ENCODE measurements around the gene GPR176.

The GPR176 gene, protein sequence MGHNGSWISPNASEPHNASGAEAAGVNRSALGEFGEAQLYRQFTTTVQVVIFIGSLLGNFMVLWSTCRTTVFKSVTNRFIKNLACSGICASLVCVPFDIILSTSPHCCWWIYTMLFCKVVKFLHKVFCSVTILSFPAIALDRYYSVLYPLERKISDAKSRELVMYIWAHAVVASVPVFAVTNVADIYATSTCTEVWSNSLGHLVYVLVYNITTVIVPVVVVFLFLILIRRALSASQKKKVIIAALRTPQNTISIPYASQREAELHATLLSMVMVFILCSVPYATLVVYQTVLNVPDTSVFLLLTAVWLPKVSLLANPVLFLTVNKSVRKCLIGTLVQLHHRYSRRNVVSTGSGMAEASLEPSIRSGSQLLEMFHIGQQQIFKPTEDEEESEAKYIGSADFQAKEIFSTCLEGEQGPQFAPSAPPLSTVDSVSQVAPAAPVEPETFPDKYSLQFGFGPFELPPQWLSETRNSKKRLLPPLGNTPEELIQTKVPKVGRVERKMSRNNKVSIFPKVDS

GRCh38 chr15:39919748-39920509 lies at the start of gene GPR176:
Gene GPR176, minus strand, starts transcription at chr15:39920266. Its CDS starts 240 bp downstream, at chr15:39920026.
- DNase-seq = no peak

- DNase-seq = no peak
These were observed 48.9 kb upstream of the GPR176 start for GRCh38 chr15:39969002-39969394.

DNA sequence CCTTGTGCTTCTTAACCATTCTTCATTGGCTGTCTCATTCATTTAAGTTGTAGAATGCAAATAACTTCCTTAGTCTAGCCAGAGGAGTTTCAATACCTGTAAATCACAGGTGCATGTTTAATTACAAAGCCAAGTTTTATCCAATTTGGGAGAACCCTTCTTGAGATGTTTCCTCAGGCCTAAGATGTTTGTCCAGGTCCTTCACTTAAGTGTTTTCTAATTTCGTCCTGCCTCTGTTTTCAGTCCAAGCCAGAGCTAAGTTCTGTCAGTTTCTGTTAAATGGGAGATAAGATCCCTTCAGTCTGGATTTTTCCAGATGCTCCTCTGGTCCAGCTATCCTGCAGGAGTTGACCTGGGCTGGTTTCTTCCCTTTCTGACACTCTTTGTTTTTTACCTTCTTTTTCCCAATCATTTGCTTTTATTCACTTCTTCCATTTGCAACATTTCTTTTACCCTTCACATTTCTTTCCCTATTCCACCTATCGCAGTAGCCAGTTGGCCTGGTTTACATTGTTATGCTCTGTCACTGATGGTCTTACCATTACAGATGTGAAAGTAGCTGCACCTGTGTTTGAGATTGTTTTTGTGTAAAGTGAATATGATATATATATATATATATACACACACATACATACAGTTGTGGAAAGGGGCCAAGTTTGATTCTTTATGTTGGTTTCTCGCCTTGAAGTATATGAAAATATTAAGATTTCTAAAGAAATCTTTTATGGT lies 48.4 kb upstream of the GPR176 start:
- DNase-seq = no peak

DNA sequence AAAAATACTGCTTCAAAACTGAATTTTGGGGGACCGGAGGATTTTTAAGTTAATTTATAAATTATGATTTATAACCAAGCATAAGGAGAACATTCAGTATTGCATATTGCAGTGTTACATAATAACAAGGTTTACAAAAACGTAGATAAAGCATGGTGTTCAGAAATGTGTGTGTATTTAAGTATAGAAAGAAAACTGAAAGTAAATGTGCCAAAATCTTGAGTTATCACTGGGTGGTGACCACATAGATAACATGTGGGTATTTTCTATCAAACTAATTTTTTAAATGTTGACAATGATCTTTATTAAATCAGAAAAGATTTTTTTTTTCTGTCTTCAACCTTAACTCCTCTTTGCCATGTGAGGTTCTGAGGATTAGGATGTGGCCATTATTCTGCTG lies 46.5 kb upstream of the GPR176 start:
- peak; percentile 64 for DNase-seq

DNA sequence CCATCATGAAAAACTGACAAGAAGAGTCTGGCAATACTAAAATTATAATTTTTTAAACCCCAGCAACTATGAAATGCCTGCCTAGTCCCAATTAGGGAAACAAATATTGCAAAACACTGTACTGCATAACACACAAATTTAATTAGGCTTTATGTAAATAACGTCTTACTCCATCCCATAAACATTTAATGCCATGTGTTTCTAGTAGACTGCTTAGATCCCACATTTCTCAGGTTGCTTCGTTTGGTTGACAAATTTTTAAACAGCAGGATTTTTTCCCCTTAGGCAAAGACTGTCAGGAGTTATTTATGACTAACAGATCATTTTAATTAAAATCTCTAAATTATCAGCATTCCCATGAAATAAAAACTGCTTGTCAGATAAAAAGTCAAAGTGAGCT lies 43.7 kb upstream of the GPR176 start:
- no peak for DNase-seq

DNA sequence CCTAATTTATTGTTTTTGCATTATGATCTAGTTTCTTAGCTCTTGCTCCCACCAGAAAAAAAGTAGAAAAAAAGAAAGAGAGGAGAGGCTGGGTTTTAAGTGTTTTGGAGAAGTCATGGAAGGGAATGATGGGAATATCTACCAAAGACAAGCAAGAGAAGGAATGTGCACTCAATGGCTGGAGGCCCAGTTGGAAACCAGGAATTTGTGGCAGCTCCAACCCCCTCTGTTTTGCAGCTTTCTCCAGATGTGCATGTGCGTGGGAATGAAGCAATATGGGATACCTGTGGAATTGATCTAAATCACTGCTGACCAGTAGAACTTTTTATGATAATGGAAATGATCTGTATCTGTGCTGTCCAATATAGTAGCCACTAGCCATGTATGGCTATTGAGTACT lies 41.0 kb upstream of the GPR176 start:
- DNase-seq = no peak

DNA sequence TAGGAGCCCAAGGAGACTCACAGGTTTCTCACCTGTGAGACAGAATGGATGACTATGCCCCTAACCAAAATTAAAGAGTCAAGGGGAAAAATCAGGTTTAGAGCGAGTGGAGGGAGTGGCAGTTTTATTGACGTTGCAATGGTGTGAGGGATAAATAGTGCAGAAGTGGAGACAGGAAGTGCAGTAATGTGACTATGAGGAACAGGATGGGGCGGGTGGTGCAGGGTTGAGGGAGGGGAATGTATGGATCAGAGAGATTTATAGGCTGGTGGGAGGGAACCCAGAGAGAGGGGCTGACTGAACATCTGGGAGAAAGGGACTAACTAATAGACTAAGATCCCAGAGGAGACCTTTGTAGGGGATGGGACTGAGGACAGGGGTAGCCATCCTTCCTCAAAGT lies 40.3 kb upstream of the GPR176 start:
- no peak for DNase-seq

DNA sequence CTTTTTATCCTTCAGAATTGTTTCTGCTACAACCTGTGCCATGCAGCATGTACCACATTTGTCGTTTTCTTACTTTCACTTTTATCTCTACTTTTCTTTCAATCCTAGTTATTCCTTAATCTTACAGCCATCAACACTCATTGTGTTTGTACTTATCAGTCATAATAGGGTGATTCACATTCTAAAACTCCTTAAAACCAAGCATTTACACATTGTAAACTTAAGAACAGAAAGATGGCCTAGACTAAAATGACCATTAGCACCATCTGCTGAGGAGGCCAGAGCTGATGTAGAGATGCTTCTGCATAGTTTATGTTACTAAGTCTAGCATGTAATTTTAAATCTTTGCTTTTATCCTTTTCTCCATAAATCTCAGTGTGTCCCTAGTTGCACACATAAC lies 39.3 kb upstream of the GPR176 start:
- no peak for DNase-seq

- no peak for DNase-seq
These were observed 37.4 kb upstream of the GPR176 start for GRCh38 chr15:39957481-39957880.

- no peak for DNase-seq
These were observed 33.5 kb upstream of the GPR176 start for GRCh38 chr15:39953521-39953920.

DNA sequence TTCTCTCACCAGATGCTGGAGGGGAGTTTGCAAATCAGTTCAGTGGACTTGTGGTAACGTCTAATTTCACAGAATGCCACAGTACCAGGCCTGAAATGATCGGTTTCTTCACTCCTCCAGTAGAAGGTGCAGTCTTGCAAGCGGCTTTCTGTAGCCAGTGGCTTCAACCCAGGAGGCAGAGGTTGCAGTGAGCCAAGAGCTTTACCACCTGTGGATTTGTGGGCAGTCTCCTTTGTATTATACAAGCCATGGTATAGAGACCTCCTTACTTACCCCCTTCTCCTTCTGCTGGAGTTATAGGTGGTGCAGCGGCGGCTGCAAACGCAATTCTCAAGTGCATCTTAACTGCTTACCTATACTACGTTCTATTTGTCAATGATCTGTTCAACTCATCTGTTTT lies 31.5 kb upstream of the GPR176 start:
- DNase-seq = no peak

DNA sequence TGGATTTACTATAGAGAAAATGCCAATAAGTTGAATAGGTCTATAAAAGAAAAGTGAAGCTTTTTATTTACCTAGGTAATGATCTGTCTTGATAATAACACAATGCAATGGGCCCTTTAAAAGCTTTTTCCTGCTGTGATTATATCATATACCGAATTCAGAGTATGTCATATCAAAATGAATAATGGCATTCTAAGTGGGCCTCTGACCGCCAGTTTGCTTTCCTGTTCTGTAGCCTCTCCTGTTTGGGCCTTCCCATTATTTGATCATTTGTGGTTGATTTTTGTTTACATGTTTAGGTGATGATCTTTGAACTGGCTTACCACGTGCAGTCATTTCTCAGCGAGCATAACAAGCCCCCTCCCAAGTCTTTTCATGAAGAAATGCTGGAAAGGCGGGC lies 28.8 kb upstream of the GPR176 start:
- DNase-seq = no peak

DNA sequence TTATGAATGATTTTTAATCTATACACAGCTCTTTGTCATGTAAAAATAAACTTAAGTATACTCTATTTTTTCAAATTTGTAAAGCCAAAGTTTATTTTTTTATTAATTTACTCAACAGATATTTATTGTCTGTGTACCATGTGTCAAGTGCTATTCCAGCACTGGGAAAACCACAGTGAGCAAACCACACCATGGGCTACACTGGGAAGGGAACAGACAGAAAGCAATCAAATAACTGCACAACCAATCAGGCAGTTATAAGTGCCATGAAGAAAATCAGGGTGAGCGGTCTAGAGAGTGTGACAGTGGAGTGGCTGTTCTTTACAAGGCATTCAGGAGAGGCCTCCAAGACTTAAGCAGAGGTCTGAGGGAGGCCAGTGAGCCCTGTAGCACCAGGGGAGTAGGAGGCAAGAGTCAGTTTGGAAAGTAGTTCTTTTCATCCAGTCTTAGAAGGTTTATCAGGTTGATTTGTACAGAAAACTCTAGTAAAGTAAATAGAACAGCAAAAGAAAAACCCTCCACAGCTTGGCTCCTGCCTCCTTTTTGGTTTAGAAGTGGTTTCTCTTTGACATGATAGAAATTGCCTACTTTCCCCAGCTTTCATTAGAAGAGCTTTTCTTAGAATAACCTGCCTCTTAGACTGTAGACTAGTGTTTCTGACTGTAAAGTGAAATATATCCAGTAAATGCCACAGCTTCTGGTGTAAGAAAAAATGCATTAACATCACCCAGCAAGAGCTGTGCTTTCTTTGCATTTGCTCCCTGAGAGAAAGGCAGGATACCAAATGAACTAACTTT lies 27.5 kb upstream of the GPR176 start:
- no peak for DNase-seq

DNA sequence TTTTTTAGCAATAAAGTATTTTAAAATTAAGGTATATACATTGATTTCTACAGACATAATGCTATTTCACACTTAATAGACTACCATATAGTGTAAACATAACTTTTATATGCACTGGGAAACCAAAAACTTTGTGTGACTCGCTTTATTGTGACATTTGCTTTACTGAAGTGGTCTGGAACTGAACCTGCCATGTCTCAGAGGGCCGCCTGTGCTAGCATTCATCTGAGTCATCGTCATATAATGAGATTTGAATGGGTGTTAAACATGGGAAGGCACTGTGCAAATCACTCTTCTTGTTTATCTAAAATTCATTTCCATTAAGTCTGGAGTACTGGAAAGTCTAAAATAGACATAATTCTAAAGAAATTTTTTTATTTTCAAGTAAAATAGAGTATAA lies 26.8 kb upstream of the GPR176 start:
- DNase-seq = no peak

- no peak for DNase-seq
These were observed 24.7 kb upstream of the GPR176 start for GRCh38 chr15:39944726-39945125.

- DNase-seq = no peak
These were observed 22.7 kb upstream of the GPR176 start for GRCh38 chr15:39942753-39943150.

DNA sequence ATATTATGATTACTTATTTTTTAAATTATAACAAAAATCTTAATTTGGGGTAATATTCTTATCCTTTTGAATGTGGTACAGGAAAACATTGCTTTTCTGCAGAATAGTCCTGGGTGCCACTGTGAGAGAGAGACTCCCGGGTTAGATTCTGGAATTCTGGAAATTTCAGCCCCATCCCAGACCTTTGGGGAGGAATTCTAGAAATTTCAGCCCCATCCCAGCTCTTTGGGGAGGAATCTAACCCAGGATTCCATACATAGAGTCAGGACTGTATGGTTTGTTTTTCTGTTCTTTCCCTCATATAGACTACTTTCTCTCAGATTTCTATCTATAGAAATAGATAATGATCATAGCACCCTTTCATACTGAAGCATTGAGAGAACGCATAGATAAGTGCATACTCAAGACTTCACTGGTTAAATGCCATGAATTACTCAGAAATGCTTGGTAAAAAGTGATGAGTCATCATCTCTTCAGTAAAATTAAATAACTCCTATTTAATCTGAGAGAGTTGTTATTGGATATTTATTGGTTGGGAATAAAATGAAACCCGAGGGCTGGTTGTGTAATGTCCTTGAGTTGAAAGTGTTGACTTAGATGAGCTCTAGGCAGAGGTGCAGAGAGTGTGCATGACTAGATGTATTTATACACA lies 22.2 kb upstream of the GPR176 start:
- no peak for DNase-seq

DNA sequence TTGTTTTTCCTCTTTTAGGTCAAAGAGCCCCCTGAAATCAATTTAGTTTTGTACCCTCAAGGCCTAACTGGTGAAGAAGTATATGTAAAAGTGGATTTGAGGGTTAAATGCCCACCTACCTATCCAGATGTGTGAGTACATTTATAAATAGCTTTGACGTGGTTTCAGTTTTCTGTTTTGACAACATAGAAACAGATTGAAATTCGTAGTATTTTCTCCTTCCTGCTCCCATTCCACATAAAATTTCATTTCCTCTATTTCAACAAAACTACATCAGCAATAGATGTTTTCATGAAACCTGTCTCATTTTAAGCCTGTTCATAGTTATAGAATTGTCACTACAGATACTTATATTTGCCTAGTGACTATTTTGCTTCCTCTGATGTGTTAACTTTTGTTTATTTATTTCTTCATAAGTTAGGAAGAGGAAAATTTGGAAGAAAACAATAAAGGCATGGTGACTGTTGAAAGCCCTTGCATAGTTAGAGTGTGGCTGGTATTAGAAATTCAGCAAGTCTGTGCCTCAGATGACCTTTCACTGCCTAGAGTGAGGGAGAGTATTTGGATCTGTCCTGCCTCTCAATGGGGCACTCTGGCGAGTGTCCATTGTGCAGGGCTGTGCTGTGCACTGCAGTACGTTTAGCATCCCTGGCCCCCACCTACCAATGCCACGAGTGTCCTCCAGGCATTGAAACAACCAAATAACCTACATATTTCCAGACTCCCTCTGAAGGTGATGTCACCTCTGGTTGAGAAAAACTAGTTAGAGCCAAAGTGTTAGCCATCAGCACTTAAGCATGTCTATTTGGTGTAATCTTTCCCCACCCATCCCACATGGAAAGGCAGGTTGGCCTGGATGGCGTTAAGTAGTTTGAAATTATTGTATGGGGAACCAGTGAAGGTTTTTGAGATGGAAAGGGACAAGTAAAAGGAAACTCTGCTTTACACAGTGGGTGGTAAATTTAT lies 19.7 kb upstream of the GPR176 start:
- DNase-seq = no peak

- no peak for DNase-seq
These were observed 17.6 kb upstream of the GPR176 start for GRCh38 chr15:39937696-39938095.

- DNase-seq = no peak
These were observed 16.6 kb upstream of the GPR176 start for GRCh38 chr15:39936681-39937080.

GRCh38 chr15:39936187-39936586 lies 16.1 kb upstream of the GPR176 start:
- DNase-seq = no peak

All from OCI-M1 (cell line).